Body of pancreas (tissue), 4 donors: ENCODE data around the gene ATOH8.

Source experiments
- CTCF ChIP-seq, 7 experiments: fragments of 450-650 bp in 4 of 7; fragments of 200-600 bp in 3 of 7; sonication (generic) in 3 of 7; IDR thresholded peaks; one replicate each; pipeline ENCODE4 v1.5.1; 2016 to 2019; ENCODE audit warnings: antibody characterized with exemption in 7 of 7
- POLR2A ChIP-seq, 3 donors: fragments of 450-650 bp; IDR thresholded peaks; one replicate each; pipeline ENCODE4 v1.6.1; 2016; ENCODE audit warnings: antibody characterized with exemption in 3 of 3, mild to moderate bottlenecking in 2 of 3

GRCh38 chr2:85727798-85728197, 26.0 kb upstream of the ATOH8 start:
- no peak for TF ChIP-seq CTCF (IDR thresholded peaks at IDR 0.05)
- no peak for TF ChIP-seq POLR2A (IDR thresholded peaks at IDR 0.05)
